Measurements from ENCODE around the gene NLGN4Y.

Gene NLGN4Y

GRCh38 chrY:14586725-14587124 is 62.4 kb downstream of the NLGN4Y start:
- TF ChIP-seq, protein P1, sequence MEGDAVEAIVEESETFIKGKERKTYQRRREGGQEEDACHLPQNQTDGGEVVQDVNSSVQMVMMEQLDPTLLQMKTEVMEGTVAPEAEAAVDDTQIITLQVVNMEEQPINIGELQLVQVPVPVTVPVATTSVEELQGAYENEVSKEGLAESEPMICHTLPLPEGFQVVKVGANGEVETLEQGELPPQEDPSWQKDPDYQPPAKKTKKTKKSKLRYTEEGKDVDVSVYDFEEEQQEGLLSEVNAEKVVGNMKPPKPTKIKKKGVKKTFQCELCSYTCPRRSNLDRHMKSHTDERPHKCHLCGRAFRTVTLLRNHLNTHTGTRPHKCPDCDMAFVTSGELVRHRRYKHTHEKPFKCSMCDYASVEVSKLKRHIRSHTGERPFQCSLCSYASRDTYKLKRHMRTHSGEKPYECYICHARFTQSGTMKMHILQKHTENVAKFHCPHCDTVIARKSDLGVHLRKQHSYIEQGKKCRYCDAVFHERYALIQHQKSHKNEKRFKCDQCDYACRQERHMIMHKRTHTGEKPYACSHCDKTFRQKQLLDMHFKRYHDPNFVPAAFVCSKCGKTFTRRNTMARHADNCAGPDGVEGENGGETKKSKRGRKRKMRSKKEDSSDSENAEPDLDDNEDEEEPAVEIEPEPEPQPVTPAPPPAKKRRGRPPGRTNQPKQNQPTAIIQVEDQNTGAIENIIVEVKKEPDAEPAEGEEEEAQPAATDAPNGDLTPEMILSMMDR (conservative IDR thresholded peaks at IDR 0.05; ENCODE audit: low read depth), result no peak
- H3K27ac ChIP-seq, result no peak overlapping the region
- ChIA-PET CTCF (no interaction called here), POLR2A (ENCODE audit: low non-redundant PET) (no interaction called here)
- DNase-seq (ENCODE audit: low spot score), result no peak

DNA sequence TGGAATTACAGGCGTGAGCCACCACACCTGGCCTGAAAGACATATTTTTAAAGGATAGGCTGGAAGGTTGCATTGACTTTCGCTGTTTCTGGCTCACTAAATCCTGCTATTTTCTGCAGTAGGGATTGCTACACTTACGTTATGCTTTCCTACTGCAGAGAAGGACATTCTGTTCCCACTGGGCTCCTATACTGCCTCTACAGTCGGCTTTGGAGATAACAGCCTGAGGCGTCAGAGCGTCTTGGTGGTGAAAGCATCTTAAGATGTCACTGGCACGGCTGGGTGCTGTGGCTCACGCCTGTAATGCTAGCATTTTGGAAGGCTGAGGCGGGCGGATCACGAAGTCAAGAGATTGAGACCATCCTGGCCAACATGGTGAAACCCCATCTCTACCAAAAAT is 77.0 kb downstream of the NLGN4Y start:
- CTCF ChIA-PET, result no interaction called here
- TF ChIP-seq, protein P1 (conservative IDR thresholded peaks at IDR 0.05; ENCODE audit: low read depth), result no peak
- H3K27ac ChIP-seq, result no peak overlapping the region
- POLR2A ChIA-PET (ENCODE audit: low non-redundant PET), result no interaction called here
- DNase-seq (ENCODE audit: low spot score), result no peak

- no peak overlapping the region for H3K27ac ChIP-seq
- CTCF ChIA-PET, result no interaction called here
- POLR2A ChIA-PET (ENCODE audit: low non-redundant PET), result no interaction called here
- TF ChIP-seq, protein P1 (conservative IDR thresholded peaks at IDR 0.05; ENCODE audit: low read depth), result no peak
- no peak for DNase-seq (ENCODE audit: low spot score)
These were observed 93.3 kb downstream of the NLGN4Y start for GRCh38 chrY:14617625-14618024.

DNA sequence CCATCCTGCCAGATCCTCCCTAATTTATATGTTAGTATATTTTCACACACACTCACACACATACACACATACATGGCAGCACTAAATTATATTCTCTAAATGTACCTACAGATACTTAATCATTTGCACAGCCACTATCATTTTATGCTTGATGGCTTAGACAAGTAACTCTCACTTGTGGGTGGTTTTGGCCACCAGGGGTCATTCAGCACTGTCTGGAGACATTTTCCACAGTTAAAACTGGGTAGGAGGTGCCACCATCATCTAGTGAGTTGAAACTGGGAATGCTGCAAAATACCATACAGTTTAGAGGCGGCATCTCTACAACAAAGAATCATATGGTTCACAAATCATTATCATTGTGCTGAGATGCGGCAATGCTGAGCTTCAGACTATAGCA is 94.2 kb downstream of the NLGN4Y start:
- no peak for DNase-seq (ENCODE audit: low spot score)
- TF ChIP-seq, protein P1 (conservative IDR thresholded peaks at IDR 0.05; ENCODE audit: low read depth), result no peak
- POLR2A ChIA-PET (ENCODE audit: low non-redundant PET), result no interaction called here
- CTCF ChIA-PET, result no interaction called here
- H3K27ac ChIP-seq, result no peak overlapping the region

GRCh38 chrY:14628208-14628607 is 103.9 kb downstream of the NLGN4Y start:
- ChIA-PET POLR2A (ENCODE audit: low non-redundant PET) (no interaction called here), CTCF (no interaction called here)
- no peak for DNase-seq (ENCODE audit: low spot score)
- TF ChIP-seq, protein P1 (conservative IDR thresholded peaks at IDR 0.05; ENCODE audit: low read depth), result no peak
- H3K27ac ChIP-seq, result no peak overlapping the region

- TF ChIP-seq, protein P1 (conservative IDR thresholded peaks at IDR 0.05; ENCODE audit: low read depth), result no peak
- CTCF ChIA-PET, result no interaction called here
- no peak for DNase-seq (ENCODE audit: low spot score)
- H3K27ac ChIP-seq, result no peak overlapping the region
- POLR2A ChIA-PET (ENCODE audit: low non-redundant PET), result no interaction called here
These were observed 107.3 kb downstream of the NLGN4Y start for GRCh38 chrY:14631676-14632075.

GRCh38 chrY:14633718-14634117 is 109.4 kb downstream of the NLGN4Y start:
- DNase-seq (ENCODE audit: low spot score), result no peak
- ChIA-PET CTCF (no interaction called here), POLR2A (ENCODE audit: low non-redundant PET) (no interaction called here)
- H3K27ac ChIP-seq, result no peak overlapping the region
- TF ChIP-seq, protein P1 (conservative IDR thresholded peaks at IDR 0.05; ENCODE audit: low read depth), result no peak
